Endothelial cell of umbilical vein (primary cell): ENCODE data around the gene HOXD4. TPM values are rescaled to one million over a fixed set of nuclear protein-coding genes. Genes with fewer than 3 reads are reported as not detected.

Source experiments
- BruUV-seq: library from RNA; stranded (reverse); fragments of 400-500 nt; replicated peaks from 2 replicates; lab custom pipeline; 2021; lab: Mats Ljungman, UMichigan
- CTCF ChIA-PET: fragments of 300-600, 350-600 bp; sonication (Branson Sonifier 250); formaldehyde crosslinking; loops from one replicate; lab custom pipeline; 2021; ENCODE audit warnings: antibody characterized with exemption, inconsistent platforms; lab: Charles Lee
- POLR2A ChIA-PET: fragments of 300-600, 350-600 bp; sonication (Branson Sonifier 250); formaldehyde crosslinking; loops from one replicate; lab custom pipeline; 2021; ENCODE audit warnings: antibody characterized with exemption, inconsistent platforms; lab: Charles Lee
- DNase-seq: peaks from one replicate; pipeline ENCODE4 v3.0.0-alpha.2; 2011; ENCODE audit warnings: low read depth, low spot score
- FAIRE-seq: peaks from 2 replicates; lab custom pipeline; 2011; peaks lifted over from hg19 to GRCh38; lab: Jason Lieb, UNC
- H2AFZ ChIP-seq: 2 replicates; pipeline ENCODE4 v1.6.0; 2012; ENCODE audit warnings: low read depth, low read length, control low read depth, inconsistent platforms
- H3K27ac ChIP-seq: 2 replicates; pipeline ENCODE4 v1.5.1; 2011; ENCODE audit warnings: low read depth, mild to moderate bottlenecking, control low read depth, low read length, moderate library complexity; ENCODE audit not compliant: insufficient read depth
- H3K27me3 ChIP-seq, 2 experiments: 2 replicates each; pipeline versions ENCODE4 v1.6.0 to v1.6.1; 2011; ENCODE audit warnings: low read length in 2 of 2, mixed read lengths in 1 of 2; ENCODE audit not compliant: control insufficient read depth in 2 of 2, insufficient read depth in 2 of 2
- H3K36me3 ChIP-seq, 2 experiments: 2 replicates in 1 of 2; 3 replicates in 1 of 2; pipeline ENCODE4 v1.5.1; 2011; ENCODE audit warnings: low read length in 2 of 2, mild to moderate bottlenecking in 1 of 2, moderate library complexity in 1 of 2; ENCODE audit not compliant: control insufficient read depth in 2 of 2, insufficient read depth in 2 of 2; ENCODE audit errors: extremely low read depth in 1 of 2
- H3K4me1 ChIP-seq: 3 replicates; pipeline ENCODE4 v1.5.1; 2011; ENCODE audit warnings: mild to moderate bottlenecking, low read length; ENCODE audit not compliant: control insufficient read depth, insufficient read depth; ENCODE audit errors: extremely low read depth
- H3K4me2 ChIP-seq: 2 replicates; pipeline ENCODE4 v1.6.1; 2011; ENCODE audit warnings: low read length, control low read depth, mixed read lengths; ENCODE audit not compliant: insufficient read depth
- H3K4me3 ChIP-seq, 3 experiments: fragments of 200-600 bp in 1 of 3; sonication (generic), shearing (Covaris generic) in 1 of 3; replicated peaks in 1 of 3; 2 replicates each; pipeline ENCODE4 v1.5.1; 2011 to 2016; ENCODE audit warnings: control low read depth in 3 of 3, low read length in 3 of 3, mild to moderate bottlenecking in 2 of 3, inconsistent platforms in 1 of 3, low read depth in 1 of 3, moderate library complexity in 1 of 3; ENCODE audit not compliant: insufficient read depth in 1 of 3
- H3K79me2 ChIP-seq: 2 replicates; pipeline ENCODE4 v1.6.0; 2012; ENCODE audit warnings: low read length, inconsistent platforms; ENCODE audit not compliant: control insufficient read depth, insufficient read depth
- H3K9ac ChIP-seq: replicated peaks from 2 replicates; pipeline ENCODE3; 2011; ENCODE audit warnings: low read length, control low read depth; ENCODE audit not compliant: insufficient read depth; ENCODE audit errors: extremely low read depth
- H3K9me1 ChIP-seq: replicated peaks from 3 replicates; pipeline ENCODE4 v1.6.0; 2011; ENCODE audit warnings: mild to moderate bottlenecking, low read length; ENCODE audit not compliant: control insufficient read depth, insufficient read depth; ENCODE audit errors: extremely low read depth
- H3K9me3 ChIP-seq: replicated peaks from 2 replicates; pipeline ENCODE4 v1.5.1; 2012; ENCODE audit warnings: low read length, inconsistent platforms; ENCODE audit not compliant: control insufficient read depth, insufficient read depth
- H4K20me1 ChIP-seq: replicated peaks from 2 replicates; pipeline ENCODE3; 2011; ENCODE audit warnings: mild to moderate bottlenecking, low read length; ENCODE audit not compliant: control insufficient read depth, insufficient read depth; ENCODE audit errors: extremely low read depth
- CTCF ChIP-seq, 2 donors: IDR thresholded peaks; 1 replicate in 1 of 2; 2 replicates in 1 of 2; pipeline ENCODE4 v1.5.1; 2011; ENCODE audit warnings: low read length in 2 of 2, mild to moderate bottlenecking in 2 of 2, moderate library complexity in 2 of 2, control low read depth in 1 of 2, inconsistent platforms in 1 of 2, low read depth in 1 of 2; ENCODE audit not compliant: insufficient read depth in 1 of 2; ENCODE audit errors: extremely low read depth in 1 of 2
- EZH2 ChIP-seq: IDR thresholded peaks from 2 replicates; pipeline ENCODE4 v1.6.1; 2012; ENCODE audit warnings: borderline replicate concordance, low read depth, mild to moderate bottlenecking, moderate library complexity, low read length, inconsistent platforms; ENCODE audit not compliant: severe bottlenecking
- JUN ChIP-seq: IDR thresholded peaks from 2 replicates; pipeline ENCODE4 v1.6.1; 2011; ENCODE audit warnings: borderline replicate concordance, low read depth; ENCODE audit not compliant: insufficient read length, insufficient read depth
- POLR2A ChIP-seq: IDR thresholded peaks from 2 replicates; pipeline ENCODE4 v1.6.1; 2012; ENCODE audit warnings: low read depth, mild to moderate bottlenecking, control low read depth, low read length
- POLR2AphosphoS5 ChIP-seq: IDR thresholded peaks from 2 replicates; pipeline ENCODE4 v1.6.1; 2012; ENCODE audit warnings: low read depth, mild to moderate bottlenecking, control low read depth, low read length, moderate library complexity; ENCODE audit not compliant: insufficient read depth
- dilution Hi-C: fragments of 300-500 bp; cut with MboI; formaldehyde crosslinking; loops from one replicate; pipeline ENCODE4 v1.15.0; 2019; ENCODE audit warnings: low sequenced_read_pairs; ENCODE audit not compliant: extremely low pct_ligation_motif_present
- intact Hi-C: fragments of 100-400 bp; cut with micrococcal nuclease; formaldehyde crosslinking; loops from one replicate; pipeline ENCODE4 v1.10.0; 2022
- polyA plus RNA-seq, 4 experiments: library from polyadenylated mRNA; depleted of rRNA in 3 of 4; stranded (reverse) in 3 of 4; unstranded in 1 of 4; fragments of >200 nt; gene quantifications; 2 replicates each; pipeline versions ENCODE4 v1.2.1 to v1.2.3, GENCODE V29; 2011 to 2012; ENCODE audit warnings: missing spikeins in 1 of 4
- total RNA-seq: library from RNA; stranded (reverse); gene quantifications from 2 replicates; pipeline ENCODE4 v1.2.3, GENCODE V29; 2021

Gene HOXD4
- total and polyA plus RNA-seq, 2 donors (not counting 3 experiments of a cell fraction or from before 2014, with no cell fraction given) = 7.6 to 13.7 TPM

- Histone ChIP-seq H3K27ac (no peak overlapping the region), H2AFZ (no peak overlapping the region), H3K9me1 (no peaks in the 10 kb centered on the region), H3K4me2 (no peak overlapping the region), H3K36me3 (no peaks in the 10 kb centered on the region), H3K79me2 (no peaks in the 10 kb centered on the region), H3K4me3 (no peak overlapping the region), H4K20me1 (no peaks in the 10 kb centered on the region), H3K4me1 (peaks cover 4% of the 10 kb centered on the region), H3K9ac (no peak overlapping the region), H3K27me3 (peaks cover 82 to 98% of the 10 kb centered on the region in 2 experiments), H3K9me3 (no peaks in the 10 kb centered on the region)
- DNase-seq = no peak
- dilution Hi-C loops = no loop called here
- intact Hi-C loops = no loop called here
- no TSS peak for BruUV-seq
- POLR2A ChIA-PET = no interaction called here
- CTCF ChIA-PET = interaction anchor here (0.9 to 4.3 kb wide), 11 partner anchors 9 to 1036 kb away, joined by 3 to 24 read pairs (median 15); partner anchors contain the start of gene HOXD9
- TF ChIP-seq JUN (no peak), CTCF (IDR thresholded peaks at IDR 0.05; ENCODE audit: extremely low read depth in 1 of 2, insufficient read depth in 1 of 2, low read depth in 1 of 2, low read length in 2 of 2) (no peak), POLR2AphosphoS5 (no peak), EZH2 (peak; percentile 98), POLR2A (no peak)
- no peak for FAIRE-seq
Observed at GRCh38 chr2:176112375-176113302, 38.7 kb upstream of the HOXD4 start.
